ENCODE results near the gene TGFB1I1. TPM values are rescaled to one million over a fixed set of nuclear protein-coding genes. Genes with fewer than 3 reads are reported as not detected.

The TGFB1I1 gene
- total and polyA plus RNA-seq, 2 donors (not counting 1 experiment from before 2014, with no cell fraction given), result 0.16 to 4.0 TPM

GRCh38 chr16:31478956-31479355, 7.0 kb downstream of the TGFB1I1 start:
- Mint-ChIP-seq H3K27me3 (peaks cover 16% of the 10 kb centered on the region), H3K4me1 (peaks cover 22% of the 10 kb centered on the region), H3K27ac (no peak overlapping the region), H3K4me3 (no peak overlapping the region), H3K9me3 (ENCODE audit: insufficient read depth) (no peaks in the 10 kb centered on the region)
- Histone ChIP-seq H3K4me3 (ENCODE audit: control extremely low read depth in 1 of 5, extremely low read depth in 1 of 5, insufficient read depth in 1 of 5, low read depth in 2 of 5, low read length in 4 of 5) (no peak overlapping the region), H4K20me1 (ENCODE audit: control insufficient read depth, insufficient read depth, low read length, poor library complexity, severe bottlenecking) (no peaks in the 10 kb centered on the region), H3K27me3 (replicated peaks in 1 of 4; ENCODE audit: control extremely low read depth in 1 of 4, control insufficient read depth in 3 of 4, insufficient read depth in 4 of 4, low read length in 3 of 4) (peaks cover 0 to 9% (median 0%) of the 10 kb centered on the region in 4 experiments), H3K27ac (ENCODE audit: low read length in 2 of 2) (no peak overlapping the region), H3K79me2 (ENCODE audit: control insufficient read depth, insufficient read depth, low read length) (no peaks in the 10 kb centered on the region), H3K36me3 (replicated peaks in 1 of 2; ENCODE audit: control extremely low read depth in 1 of 2, control insufficient read depth in 1 of 2, extremely low read depth in 1 of 2, insufficient read depth in 2 of 2, low read length in 1 of 2) (no peaks in the 10 kb centered on the region), H3K9ac (ENCODE audit: low read length) (no peak overlapping the region), H3K9me3 (ENCODE audit: control extremely low read depth in 1 of 3, control insufficient read depth in 2 of 3, insufficient read depth in 1 of 3, low read length in 2 of 3) (no peaks in the 10 kb centered on the region), H3K4me1 (ENCODE audit: control insufficient read depth in 2 of 2, insufficient read depth in 2 of 2, low read length in 2 of 2) (peaks cover 9 to 18% of the 10 kb centered on the region in 2 donors), H2AFZ (ENCODE audit: insufficient read depth, low read depth, low read length, poor library complexity, severe bottlenecking) (no peak overlapping the region), H3K4me2 (replicated peaks; ENCODE audit: low read depth, low read length, poor library complexity, severe bottlenecking) (no peak overlapping the region)
- no peak for DNase-seq
- ChIA-PET POLR2A (no interaction called here), CTCF (interaction anchor here (0.7 kb wide), 1 partner anchor 326 kb away, joined by 3 read pairs; no protein-coding TSS in a partner anchor)
- WGBS (ENCODE audit: insufficient coverage), result 86% methylated on average over 3 of the region's 3 CpGs
- TF ChIP-seq CTCF (IDR thresholded peaks at IDR 0.05) (no peak), EZH2 (IDR thresholded peaks at IDR 0.05; ENCODE audit: borderline replicate concordance, insufficient read depth, low read depth, low read length, poor library complexity, severe bottlenecking) (no peak)
- no peak for ATAC-seq (ENCODE audit: low read depth)
- intact Hi-C loops (cut with micrococcal nuclease), result loop anchor here (5.0 kb wide), 1 partner anchor 393 kb away; the partner anchor contains the start of gene ZNF267

GRCh38 chr16:31479751-31480150, 7.8 kb downstream of the TGFB1I1 start:
- Histone ChIP-seq H3K9me3 (ENCODE audit: control extremely low read depth in 1 of 3, control insufficient read depth in 2 of 3, insufficient read depth in 1 of 3, low read length in 2 of 3) (no peaks in the 10 kb centered on the region), H3K4me2 (replicated peaks; ENCODE audit: low read depth, low read length, poor library complexity, severe bottlenecking) (no peak overlapping the region), H4K20me1 (ENCODE audit: control insufficient read depth, insufficient read depth, low read length, poor library complexity, severe bottlenecking) (no peaks in the 10 kb centered on the region), H3K4me1 (ENCODE audit: control insufficient read depth in 2 of 2, insufficient read depth in 2 of 2, low read length in 2 of 2) (peaks cover 9 to 18% of the 10 kb centered on the region in 2 donors), H3K4me3 (ENCODE audit: control extremely low read depth in 1 of 5, extremely low read depth in 1 of 5, insufficient read depth in 1 of 5, low read depth in 2 of 5, low read length in 4 of 5) (no peak overlapping the region), H3K9ac (ENCODE audit: low read length) (no peak overlapping the region), H3K27ac (ENCODE audit: low read length in 2 of 2) (no peak overlapping the region), H3K27me3 (replicated peaks in 1 of 4; ENCODE audit: control extremely low read depth in 1 of 4, control insufficient read depth in 3 of 4, insufficient read depth in 4 of 4, low read length in 3 of 4) (peaks cover 0 to 9% (median 0%) of the 10 kb centered on the region in 4 experiments), H3K79me2 (ENCODE audit: control insufficient read depth, insufficient read depth, low read length) (no peaks in the 10 kb centered on the region), H2AFZ (ENCODE audit: insufficient read depth, low read depth, low read length, poor library complexity, severe bottlenecking) (no peak overlapping the region), H3K36me3 (replicated peaks in 1 of 2; ENCODE audit: control extremely low read depth in 1 of 2, control insufficient read depth in 1 of 2, extremely low read depth in 1 of 2, insufficient read depth in 2 of 2, low read length in 1 of 2) (no peaks in the 10 kb centered on the region)
- WGBS (ENCODE audit: insufficient coverage), result 94% methylated on average over 9 of the region's 9 CpGs
- Mint-ChIP-seq H3K4me3 (no peak overlapping the region), H3K27ac (no peak overlapping the region), H3K4me1 (peaks cover 19% of the 10 kb centered on the region), H3K9me3 (ENCODE audit: insufficient read depth) (no peaks in the 10 kb centered on the region), H3K27me3 (peaks cover 16% of the 10 kb centered on the region)
- POLR2A ChIA-PET, result no interaction called here
- no peak for DNase-seq
- CTCF ChIA-PET, result interaction anchor here (1.2 kb wide), 1 partner anchor 19 kb away, joined by 4 read pairs; no protein-coding TSS in a partner anchor
- TF ChIP-seq CTCF (IDR thresholded peaks at IDR 0.05) (no peak), EZH2 (IDR thresholded peaks at IDR 0.05; ENCODE audit: borderline replicate concordance, insufficient read depth, low read depth, low read length, poor library complexity, severe bottlenecking) (no peak)
- ATAC-seq (ENCODE audit: low read depth), result no peak
- intact Hi-C loops (cut with micrococcal nuclease), result loop anchor here (5.0 kb wide), 1 partner anchor 393 kb away; the partner anchor contains the start of gene ZNF267
